GM19023 (cell line): ENCODE results near the gene TARS1.
A peak's percentile ranks its signal among the peaks of the same experiment; 100 is the strongest.

Source experiments
- ATAC-seq: cut with Tn5 transposase; IDR thresholded peaks from one replicate; pipeline ENCODE4 v1.9.1; 2021; ENCODE audit warnings: mild to moderate bottlenecking, moderate library complexity; ENCODE audit not compliant: unreplicated experiment

The TARS1 gene

DNA sequence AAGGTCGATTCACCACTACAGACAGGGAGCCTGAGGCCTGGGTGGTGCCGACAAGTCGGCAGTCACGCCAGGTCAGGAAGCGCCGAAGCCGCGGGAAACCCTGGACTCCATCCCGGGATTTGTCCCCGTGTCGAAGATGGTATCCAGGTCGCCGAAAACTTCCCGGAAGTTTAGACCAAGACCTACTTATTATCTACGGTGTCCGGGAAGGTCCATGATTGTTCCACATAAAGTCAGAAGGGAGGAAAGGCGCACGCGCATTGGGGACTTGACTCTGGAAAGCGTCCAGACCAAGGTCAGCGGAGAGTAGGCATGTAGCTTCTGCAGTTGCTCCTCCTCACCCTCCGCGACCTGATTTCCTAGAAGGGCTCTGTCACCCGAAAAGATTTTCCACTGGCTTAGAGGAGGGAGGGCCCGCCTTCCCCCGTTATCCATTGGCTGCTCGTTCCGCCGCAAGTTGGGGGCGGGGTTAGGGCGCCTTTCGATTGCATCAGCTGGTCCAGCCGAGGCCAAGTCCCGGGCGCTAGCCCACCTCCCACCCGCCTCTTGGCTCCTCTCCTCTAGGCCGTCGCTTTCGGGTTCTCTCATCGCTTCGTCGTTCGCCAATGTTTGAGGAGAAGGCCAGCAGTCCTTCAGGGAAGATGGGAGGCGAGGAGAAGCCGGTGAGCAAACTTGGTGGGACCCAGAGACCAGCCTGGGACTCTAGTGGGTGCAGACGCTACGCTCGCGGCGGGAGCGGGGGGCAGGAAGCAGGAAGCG is at the start of gene TARS1:
Gene TARS1 (plus strand): TSS at position 484 of the 759 bp plus-strand sequence. CDS start 122 bp downstream, at position 606.
- ATAC-seq = peak; percentile 94

GRCh38 chr5:33398501-33398900 is 42.3 kb upstream of the TARS1 start:
- no peak for ATAC-seq

DNA sequence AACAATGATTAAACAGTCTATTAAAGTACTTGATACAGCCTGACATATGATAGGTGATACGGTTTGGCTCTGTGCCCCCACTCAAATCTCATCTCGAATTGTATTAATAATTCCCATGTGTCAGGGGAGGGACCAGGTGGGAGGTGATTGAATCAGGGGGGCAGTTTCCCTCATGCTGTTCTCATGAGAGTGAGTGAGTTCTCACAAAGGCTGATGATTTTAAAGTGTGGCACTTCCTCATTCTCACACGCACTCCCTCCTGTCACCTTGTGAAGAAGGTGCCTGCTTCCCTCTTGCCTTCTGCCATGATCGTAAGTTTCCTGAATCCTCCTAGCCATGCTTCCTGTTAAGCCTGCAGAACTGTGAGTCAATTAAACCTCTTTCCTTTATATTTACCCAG is 40.1 kb upstream of the TARS1 start:
- ATAC-seq = no peak

GRCh38 chr5:33401482-33402390 is 39.0 kb upstream of the TARS1 start:
- no peak for ATAC-seq

DNA sequence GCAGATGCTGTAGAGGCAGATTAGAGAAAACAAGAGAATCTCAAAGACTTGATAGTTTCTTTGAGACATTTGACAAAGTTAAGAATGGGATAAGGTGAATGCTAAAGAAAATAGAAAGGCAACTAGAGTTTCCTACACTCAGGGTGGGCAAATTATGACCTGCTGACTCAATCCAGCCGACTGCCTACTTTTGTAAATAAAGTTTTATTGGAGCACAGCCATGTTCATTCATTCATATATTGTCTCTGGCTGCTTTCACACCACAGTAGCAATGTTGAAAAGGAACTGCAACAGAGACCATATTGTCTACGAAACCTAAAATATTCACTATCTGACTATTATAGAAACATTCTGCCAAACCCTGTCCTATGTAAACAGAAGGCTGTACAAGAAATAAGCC is 37.6 kb upstream of the TARS1 start:
- no peak for ATAC-seq

- ATAC-seq = no peak
These were observed 31.9 kb upstream of the TARS1 start for GRCh38 chr5:33408816-33409215.

DNA sequence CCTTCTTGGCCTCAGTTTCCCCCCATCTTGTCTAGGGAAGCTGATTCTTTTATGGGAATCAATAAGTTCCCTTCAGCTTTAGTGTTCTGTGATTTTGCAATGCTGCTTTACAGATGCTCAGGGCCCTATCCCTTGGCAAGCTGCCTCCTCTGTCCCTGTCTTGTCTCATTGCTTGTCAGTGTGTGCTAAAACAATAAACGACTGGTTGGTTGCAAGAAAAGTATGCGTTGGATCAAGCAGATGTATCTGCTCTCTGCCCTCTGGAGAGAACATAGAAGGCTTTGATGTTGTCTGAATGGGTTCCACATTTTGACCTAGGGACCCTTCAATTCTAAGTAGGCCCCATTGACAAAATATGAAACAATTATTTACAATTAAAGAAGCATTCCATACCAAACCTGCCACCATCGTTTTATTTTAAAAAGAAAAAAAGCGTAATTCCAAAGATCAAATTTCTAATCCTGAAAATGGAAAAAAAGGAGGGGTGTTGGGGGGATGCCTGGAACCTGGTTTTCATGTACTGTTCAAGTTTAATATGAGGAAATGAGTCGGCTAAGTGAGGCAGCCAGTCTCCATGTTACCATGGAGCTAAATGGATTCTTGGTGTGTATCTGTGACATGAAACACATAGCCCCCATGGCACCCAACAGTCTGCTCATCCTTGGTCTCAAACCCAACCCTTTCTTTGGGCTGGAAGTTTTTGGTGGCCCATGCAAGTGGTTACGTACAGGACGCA is 31.2 kb upstream of the TARS1 start:
- no peak for ATAC-seq

GRCh38 chr5:33410221-33410620 is 30.5 kb upstream of the TARS1 start:
- no peak for ATAC-seq

- no peak for ATAC-seq
These were observed 29.3 kb upstream of the TARS1 start for GRCh38 chr5:33411498-33411897.

- no peak for ATAC-seq
These were observed 24.9 kb upstream of the TARS1 start for GRCh38 chr5:33415811-33416354.

- ATAC-seq = no peak
These were observed 23.1 kb upstream of the TARS1 start for GRCh38 chr5:33417632-33418031.

DNA sequence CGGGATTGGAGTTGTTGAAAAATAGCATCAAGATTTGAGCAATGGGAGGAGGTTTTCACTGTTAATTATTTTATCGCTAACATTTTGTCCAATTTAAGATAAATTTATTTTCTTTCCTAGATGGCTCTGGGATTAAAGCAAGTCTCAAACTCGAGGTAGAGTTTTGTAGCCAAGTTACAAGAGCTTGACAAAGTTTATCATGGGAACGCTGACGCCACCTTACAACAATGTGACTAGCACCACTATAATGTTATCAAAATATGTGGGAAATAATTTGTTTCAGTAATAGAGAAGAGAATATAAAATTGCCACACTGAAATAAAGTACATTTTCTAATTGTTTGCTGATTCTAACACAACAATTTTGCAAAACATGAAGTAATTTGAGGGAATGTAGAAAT is 19.8 kb upstream of the TARS1 start:
- no peak for ATAC-seq

- no peak for ATAC-seq
These were observed 18.6 kb upstream of the TARS1 start for GRCh38 chr5:33422191-33422590.

GRCh38 chr5:33423018-33423630 is 17.6 kb upstream of the TARS1 start:
- ATAC-seq = no peak

DNA sequence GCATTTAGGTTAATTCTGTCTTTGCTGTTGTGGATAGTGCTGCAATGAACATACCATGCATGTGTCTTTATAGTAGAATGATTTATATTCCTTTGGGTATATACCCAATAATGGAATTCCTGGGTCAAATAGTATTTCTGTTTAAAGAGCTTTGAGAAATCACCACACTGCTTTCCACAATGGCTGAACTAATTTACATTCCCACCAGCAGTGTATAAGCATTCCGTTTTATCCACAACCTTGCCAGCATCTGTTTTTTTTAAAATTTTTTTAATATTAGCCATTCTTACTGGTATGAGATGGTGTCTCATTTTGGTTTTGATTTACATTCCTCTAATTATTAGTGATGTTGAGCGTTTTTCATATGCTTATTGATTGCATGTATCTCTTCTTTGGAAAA is 15.5 kb upstream of the TARS1 start:
- ATAC-seq = no peak

- no peak for ATAC-seq
These were observed 9.8 kb upstream of the TARS1 start for GRCh38 chr5:33430983-33431382.

GRCh38 chr5:33432656-33433055 is 8.1 kb upstream of the TARS1 start:
- no peak for ATAC-seq

DNA sequence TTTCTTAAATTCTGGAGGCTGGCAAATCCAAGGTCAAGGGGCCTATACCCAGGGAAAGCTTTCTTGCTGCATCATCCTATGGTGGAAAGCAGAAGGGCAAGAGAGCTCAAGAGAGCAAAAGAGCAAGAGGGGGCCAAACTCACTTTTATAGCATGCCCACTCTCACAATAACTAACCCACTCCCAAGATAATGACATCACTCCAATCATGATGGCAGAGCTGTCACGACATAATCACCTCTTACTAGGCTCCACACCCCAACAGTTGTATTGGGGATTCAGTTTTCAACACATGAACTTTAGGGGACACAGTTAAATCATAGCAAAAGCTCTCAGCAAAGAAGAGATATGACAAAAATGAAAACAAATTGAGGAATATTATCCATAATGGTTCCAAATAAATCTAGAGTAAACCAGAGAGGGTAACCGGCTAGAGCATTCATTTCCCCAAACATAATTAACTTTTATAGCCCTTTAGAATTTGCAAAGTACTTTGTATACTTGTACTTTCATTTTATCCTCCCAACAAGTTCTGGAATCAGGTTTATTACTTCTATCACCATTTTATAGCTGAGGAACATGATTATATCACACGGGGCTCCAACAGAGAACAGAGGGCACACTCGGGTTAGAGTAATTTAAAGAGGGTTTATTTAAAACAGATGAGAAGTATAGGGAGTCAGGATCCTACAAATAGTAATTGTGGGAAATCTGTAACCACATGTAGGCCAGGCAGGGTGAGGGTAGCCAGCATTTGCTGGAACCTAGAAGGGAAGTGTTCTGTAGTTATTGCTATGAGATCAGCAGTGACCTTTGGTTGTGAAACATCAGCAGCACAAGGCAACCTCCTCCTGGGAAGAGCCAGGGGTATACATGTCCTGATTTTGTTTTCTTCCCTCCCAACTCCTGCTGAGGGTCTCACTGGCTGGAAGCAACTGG is 7.2 kb upstream of the TARS1 start:
- no peak for ATAC-seq

- peak; percentile 35 for ATAC-seq
These were observed 4.8 kb upstream of the TARS1 start for GRCh38 chr5:33435893-33436490.
